Effector CD4-positive, alpha-beta T cell (primary cell): ENCODE data around the gene RPL10.

Experiments used
- DNase-seq: peaks from one replicate; pipeline ENCODE4 v3.0.0-alpha.2; 2020

Gene RPL10

DNA sequence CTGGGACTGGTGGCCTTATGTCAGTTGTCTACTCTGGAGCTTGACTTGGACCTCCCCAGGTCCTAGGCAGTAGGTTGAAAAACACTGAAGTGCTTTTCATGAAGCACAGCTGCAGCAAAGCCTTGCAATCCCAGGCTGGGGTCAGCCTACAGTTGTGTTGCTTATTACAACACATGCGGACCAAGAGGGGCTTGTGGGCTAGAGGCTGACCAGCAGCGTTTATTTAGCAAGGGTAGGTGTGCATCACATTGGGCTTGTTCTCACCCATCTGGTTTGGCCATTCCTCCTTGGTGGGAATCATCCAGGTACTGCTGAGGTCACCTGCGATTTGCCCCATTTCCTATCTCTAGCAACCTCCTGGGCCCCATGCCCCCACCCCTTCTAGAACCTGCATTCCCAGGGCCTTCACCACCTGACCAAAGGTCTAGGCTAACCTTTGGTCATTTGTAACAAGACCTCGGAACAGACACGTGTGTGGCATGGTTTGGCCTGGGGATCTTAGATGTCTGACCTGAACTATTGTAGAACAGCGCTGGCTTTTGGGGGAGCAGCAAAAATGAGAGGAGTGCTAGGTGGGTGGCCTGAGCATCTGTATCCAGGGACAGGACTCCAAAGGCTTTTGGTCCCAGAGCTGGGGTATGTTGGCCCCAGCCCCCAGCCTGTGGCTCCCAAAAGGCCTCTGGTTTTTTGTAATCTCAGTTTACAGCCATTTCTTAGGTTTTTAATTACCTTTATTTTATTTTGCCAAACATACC, 3.0 kb downstream of the RPL10 start:
- DNase-seq, result no peak

GRCh38 chrX:154401918-154402621, 3.9 kb downstream of the RPL10 start:
- DNase-seq, result no peak

DNA sequence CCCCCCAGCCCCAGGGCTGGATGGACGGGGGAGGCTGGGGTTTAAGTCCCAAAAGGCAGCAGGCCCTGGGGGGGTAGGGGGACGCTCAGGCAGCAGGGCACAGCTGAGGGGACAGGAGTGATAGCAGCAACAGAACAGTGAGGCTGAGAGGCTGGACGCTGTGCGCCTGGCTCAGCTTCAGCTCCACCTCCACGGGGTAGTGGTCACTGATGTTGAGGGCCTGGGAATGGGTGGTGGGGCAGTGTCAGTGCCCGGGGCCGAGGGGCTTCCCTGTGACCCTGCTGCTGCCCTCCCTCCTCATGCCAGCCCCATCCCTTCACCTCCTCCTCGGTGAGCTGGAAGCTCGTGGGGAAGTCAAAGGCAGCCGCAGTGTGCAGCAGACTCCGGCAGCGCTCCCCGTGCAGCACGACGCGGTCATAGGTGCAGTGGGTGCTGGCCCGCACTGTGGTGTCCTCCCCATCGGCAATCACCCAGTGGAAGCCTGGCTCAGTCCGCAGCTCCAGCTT, 4.5 kb downstream of the RPL10 start:
- no peak for DNase-seq

DNA sequence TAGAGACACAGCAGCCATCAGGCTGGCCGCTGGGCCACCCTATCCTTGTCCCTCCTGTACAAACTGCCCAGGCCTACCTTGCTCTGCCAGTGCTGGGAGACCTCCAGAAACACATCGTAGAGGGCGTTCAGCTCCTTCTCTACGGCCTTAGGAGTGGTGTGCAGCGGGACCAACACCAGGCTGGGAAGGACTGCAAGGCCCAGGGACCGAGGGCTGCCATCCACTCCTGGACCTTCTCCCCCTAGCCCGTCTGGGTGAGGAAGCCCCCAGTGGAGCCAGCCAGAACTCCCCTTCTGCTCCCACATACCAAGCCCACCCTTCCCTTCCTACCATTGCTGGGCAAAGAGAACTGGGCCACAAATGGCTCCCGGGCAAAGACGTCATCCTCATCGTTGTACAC, 5.0 kb downstream of the RPL10 start:
- DNase-seq, result no peak

GRCh38 chrX:154403858-154404257, 5.7 kb downstream of the RPL10 start:
- DNase-seq, result no peak

- DNase-seq, result no peak
These were observed 6.5 kb downstream of the RPL10 start for GRCh38 chrX:154404625-154405192.

GRCh38 chrX:154408659-154409221, 10.6 kb downstream of the RPL10 start:
- DNase-seq, result no peak

- no peak for DNase-seq
These were observed 11.2 kb downstream of the RPL10 start, which contains the start of gene DNASE1L1 for GRCh38 chrX:154409222-154409871. Gene DNASE1L1, minus strand, starts transcription at chrX:154409254. Its CDS starts 3,686 bp downstream, at chrX:154405568.

- DNase-seq, result no peak
These were observed 13.8 kb downstream of the RPL10 start for GRCh38 chrX:154411981-154412340.

DNA sequence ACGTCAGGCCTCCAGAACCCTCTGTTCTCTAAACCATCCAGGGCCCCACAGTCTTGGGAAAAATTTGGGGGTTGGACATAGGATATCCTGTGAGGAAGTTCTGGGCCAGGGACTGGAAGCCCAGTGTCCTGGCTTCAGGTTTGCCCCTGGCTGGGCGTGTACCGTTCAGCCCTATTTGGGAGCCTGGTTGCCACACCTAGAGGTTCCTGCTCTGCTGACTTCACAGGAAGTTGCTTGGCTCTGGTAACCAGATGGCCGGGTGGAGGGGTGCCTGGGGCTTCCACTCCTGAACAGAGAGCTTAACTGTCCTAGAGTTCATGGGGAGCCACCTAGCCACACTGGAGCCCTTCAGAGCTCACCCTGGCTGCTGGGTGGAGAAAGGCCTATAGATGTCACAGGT, 14.3 kb downstream of the RPL10 start:
- DNase-seq, result no peak

DNA sequence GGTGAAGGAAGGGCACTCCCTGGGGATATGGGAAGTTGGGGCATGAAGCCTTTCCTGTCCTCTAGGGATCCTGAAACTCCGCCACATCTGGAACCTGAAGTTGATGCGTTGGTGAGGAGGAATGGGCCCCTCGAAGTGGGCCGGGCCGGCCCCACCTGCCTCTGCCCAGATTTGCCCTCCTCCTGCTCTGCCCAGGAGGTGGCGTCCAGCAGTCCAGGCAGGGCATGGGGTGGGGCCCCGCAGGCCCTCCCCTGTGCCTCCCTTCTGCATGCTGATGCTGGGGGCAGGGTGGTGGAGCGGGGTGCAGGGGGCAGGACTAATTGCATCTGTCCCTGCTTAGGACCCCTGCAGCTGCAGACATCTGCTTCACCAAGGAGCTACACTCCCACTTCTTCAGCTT, 15.0 kb downstream of the RPL10 start:
- no peak for DNase-seq

- DNase-seq, result no peak
These were observed 19.0 kb downstream of the RPL10 start for GRCh38 chrX:154417157-154417556.

- DNase-seq, result no peak
These were observed 21.0 kb downstream of the RPL10 start for GRCh38 chrX:154419189-154419588.

- no peak for DNase-seq
These were observed 21.7 kb downstream of the RPL10 start for GRCh38 chrX:154419688-154420401.

DNA sequence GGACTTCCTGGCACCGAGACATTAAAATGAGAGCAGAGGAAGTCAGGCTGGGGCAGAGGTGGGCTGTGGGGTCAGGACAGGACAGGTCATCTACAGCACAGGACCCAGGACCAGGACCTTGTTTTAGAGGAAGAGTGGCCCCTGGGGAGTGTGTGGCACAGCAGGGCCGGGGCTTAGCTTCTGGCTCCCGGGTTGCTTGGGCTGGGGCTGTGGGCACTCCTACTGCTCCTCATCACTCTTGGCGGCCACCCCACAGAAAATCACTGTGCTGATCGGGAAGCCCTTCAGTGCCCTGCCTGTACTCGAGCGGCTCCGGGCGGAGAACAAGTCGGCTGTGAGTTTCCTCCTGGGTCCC, 22.2 kb downstream of the RPL10 start:
- no peak for DNase-seq

- DNase-seq, result no peak
These were observed 29.0 kb downstream of the RPL10 start for GRCh38 chrX:154426916-154427770.

- DNase-seq, result peak; percentile 79
These were observed 30.3 kb downstream of the RPL10 start, which contains the start of gene ATP6AP1 for GRCh38 chrX:154428176-154429171. Gene ATP6AP1, plus strand, starts transcription at chrX:154428677. Its CDS starts 16 bp downstream, at chrX:154428693.

GRCh38 chrX:154429711-154430110, 31.5 kb downstream of the RPL10 start:
- DNase-seq, result no peak

DNA sequence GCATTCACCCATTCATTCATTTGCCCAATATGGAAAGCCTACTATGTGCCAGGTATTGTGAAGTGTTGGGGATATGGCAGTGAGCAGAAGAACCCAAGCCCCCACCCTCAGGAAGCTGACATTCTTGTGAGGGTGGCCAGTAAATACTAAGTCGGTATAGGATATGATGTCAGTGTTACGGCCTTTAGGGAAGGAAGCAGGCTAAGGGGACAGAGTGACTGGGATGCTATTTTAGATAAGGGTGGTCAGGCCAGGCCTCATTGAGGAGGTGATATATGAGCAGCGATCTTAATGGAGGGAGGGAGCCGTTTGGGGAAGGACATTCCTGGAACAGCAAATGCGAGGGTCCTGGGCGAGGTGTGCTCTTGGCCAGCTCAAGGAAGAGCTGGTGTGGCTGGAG, 32.3 kb downstream of the RPL10 start:
- DNase-seq, result no peak

DNA sequence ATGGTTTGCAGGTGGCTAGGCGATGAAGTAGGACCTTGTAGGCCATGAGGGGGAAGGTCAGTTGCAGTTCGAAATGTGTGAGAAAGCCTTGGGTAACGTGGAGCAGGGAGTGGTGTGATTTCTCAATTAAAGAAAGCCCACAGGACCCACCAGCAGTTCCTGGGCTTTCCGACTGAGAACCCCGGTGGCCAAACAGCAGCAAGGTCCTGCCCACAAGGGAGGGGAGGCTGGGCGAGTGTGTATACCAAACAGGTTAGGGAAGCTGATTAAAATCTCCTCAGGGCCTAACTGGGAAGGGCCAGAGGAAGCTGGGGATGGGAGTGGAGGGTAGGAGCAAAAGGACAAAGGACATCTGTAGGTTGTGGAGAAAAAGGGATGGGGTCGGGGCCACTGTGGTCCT, 32.7 kb downstream of the RPL10 start:
- DNase-seq, result no peak
